ENCODE data around the gene TIMM44. TPM values are rescaled to one million over a fixed set of nuclear protein-coding genes. Genes with fewer than 3 reads are reported as not detected.

The TIMM44 gene
- total and polyA plus RNA-seq, 2 donors (not counting 3 experiments of a cell fraction or from before 2014, with no cell fraction given): 61.5 to 64.3 TPM

GRCh38 chr19:7915250-7916102 is 28.0 kb downstream of the TIMM44 start:
- Histone ChIP-seq H3K27ac (ENCODE audit: insufficient read depth, low read depth, low read length) (no peak overlapping the region), H3K9me3 (replicated peaks; ENCODE audit: control insufficient read depth, insufficient read depth, low read length) (no peaks in the 10 kb centered on the region), H3K4me2 (ENCODE audit: insufficient read depth, low read length) (no peak overlapping the region), H3K4me1 (ENCODE audit: control insufficient read depth, extremely low read depth, insufficient read depth, low read length) (peaks cover 11% of the 10 kb centered on the region), H3K4me3 (replicated peaks in 1 of 3; ENCODE audit: insufficient read depth in 1 of 3, low read depth in 1 of 3, low read length in 3 of 3) (no peak overlapping the region), H3K79me2 (ENCODE audit: control insufficient read depth, insufficient read depth, low read length) (no peaks in the 10 kb centered on the region), H3K27me3 (ENCODE audit: control insufficient read depth in 2 of 2, insufficient read depth in 2 of 2, low read length in 2 of 2) (peaks cover 18 to 31% of the 10 kb centered on the region in 2 experiments), H3K9ac (replicated peaks; ENCODE audit: extremely low read depth, insufficient read depth, low read length) (no peak overlapping the region), H3K36me3 (ENCODE audit: control insufficient read depth in 2 of 2, extremely low read depth in 1 of 2, insufficient read depth in 2 of 2, low read length in 2 of 2) (peaks cover 0 to 15% of the 10 kb centered on the region in 2 experiments), H3K9me1 (replicated peaks; ENCODE audit: control insufficient read depth, extremely low read depth, insufficient read depth, low read length) (no peaks in the 10 kb centered on the region), H2AFZ (ENCODE audit: low read depth, low read length) (no peak overlapping the region), H4K20me1 (replicated peaks; ENCODE audit: control insufficient read depth, extremely low read depth, insufficient read depth, low read length) (no peaks in the 10 kb centered on the region)
- FAIRE-seq (no peak), DNase-seq (ENCODE audit: low read depth, low spot score) (no peak)
- dilution Hi-C loops (cut with MboI; ENCODE audit: extremely low pct_ligation_motif_present, low sequenced_read_pairs) (no loop called here), intact Hi-C loops (cut with micrococcal nuclease) (no loop called here)
- ChIA-PET CTCF (interaction anchor here (1.1 to 2.2 kb wide), 2 partner anchors 12 to 347 kb away, joined by 3 to 7 read pairs; partner anchors contain the start of gene MAP2K7), POLR2A (no interaction called here)
- no peak for TF ChIP-seq JUN (IDR thresholded peaks at IDR 0.05; ENCODE audit: borderline replicate concordance, insufficient read depth, insufficient read length, low read depth)
- no peak for TF ChIP-seq EZH2 (IDR thresholded peaks at IDR 0.05; ENCODE audit: borderline replicate concordance, low read depth, low read length, severe bottlenecking)
- no TSS peak for BruUV-seq (replicated peaks)

- H4K20me1 ChIP-seq (replicated peaks; ENCODE audit: control insufficient read depth, extremely low read depth, insufficient read depth, low read length): no peaks in the 10 kb centered on the region
- DNase-seq (ENCODE audit: low read depth, low spot score) (no peak), FAIRE-seq (no peak)
- ChIA-PET CTCF (no interaction called here), POLR2A (no interaction called here)
- intact Hi-C loops (cut with micrococcal nuclease) (no loop called here), dilution Hi-C loops (cut with MboI; ENCODE audit: extremely low pct_ligation_motif_present, low sequenced_read_pairs) (no loop called here)
- H3K36me3 ChIP-seq (ENCODE audit: control insufficient read depth in 2 of 2, extremely low read depth in 1 of 2, insufficient read depth in 2 of 2, low read length in 2 of 2): peaks cover 0 to 20% of the 10 kb centered on the region in 2 experiments
- BruUV-seq (replicated peaks): no TSS peak
- peaks cover 18 to 31% of the 10 kb centered on the region in 2 experiments for H3K27me3 ChIP-seq (ENCODE audit: control insufficient read depth in 2 of 2, insufficient read depth in 2 of 2, low read length in 2 of 2)
- no peak within 1 kb of the TSS for H3K27ac ChIP-seq (ENCODE audit: insufficient read depth, low read depth, low read length)
- peaks cover 7% of the 10 kb centered on the region for H3K4me1 ChIP-seq (ENCODE audit: control insufficient read depth, extremely low read depth, insufficient read depth, low read length)
- no peak within 1 kb of the TSS for H3K4me3 ChIP-seq (replicated peaks in 1 of 3; ENCODE audit: insufficient read depth in 1 of 3, low read depth in 1 of 3, low read length in 3 of 3)
- H2AFZ ChIP-seq (ENCODE audit: low read depth, low read length): no peak within 1 kb of the TSS
- no peak within 1 kb of the TSS for H3K4me2 ChIP-seq (ENCODE audit: insufficient read depth, low read length)
- no peaks in the 10 kb centered on the region for H3K9me3 ChIP-seq (replicated peaks; ENCODE audit: control insufficient read depth, insufficient read depth, low read length)
- H3K9ac ChIP-seq (replicated peaks; ENCODE audit: extremely low read depth, insufficient read depth, low read length): no peak within 1 kb of the TSS
- TF ChIP-seq POLR2A (IDR thresholded peaks at IDR 0.05; ENCODE audit: low read depth, low read length) (no peak), EZH2 (IDR thresholded peaks at IDR 0.05; ENCODE audit: borderline replicate concordance, low read depth, low read length, severe bottlenecking) (no peak), GATA2 (IDR thresholded peaks at IDR 0.05; ENCODE audit: insufficient read depth, insufficient read length, low read depth, low read length) (no peak), CTCF (IDR thresholded peaks at IDR 0.05; ENCODE audit: extremely low read depth in 1 of 2, insufficient read depth in 1 of 2, low read depth in 1 of 2, low read length in 2 of 2) (no peak), MYC (IDR thresholded peaks at IDR 0.05; ENCODE audit: low read depth, low read length) (no peak), POLR2AphosphoS5 (IDR thresholded peaks at IDR 0.05; ENCODE audit: insufficient read depth, low read depth, low read length) (no peak), FOS (IDR thresholded peaks at IDR 0.05; ENCODE audit: borderline replicate concordance, insufficient read depth, low read length) (no peak), JUN (IDR thresholded peaks at IDR 0.05; ENCODE audit: borderline replicate concordance, insufficient read depth, insufficient read length, low read depth) (no peak)
- TF ChIP-seq, protein P1, sequence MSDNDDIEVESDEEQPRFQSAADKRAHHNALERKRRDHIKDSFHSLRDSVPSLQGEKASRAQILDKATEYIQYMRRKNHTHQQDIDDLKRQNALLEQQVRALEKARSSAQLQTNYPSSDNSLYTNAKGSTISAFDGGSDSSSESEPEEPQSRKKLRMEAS (IDR thresholded peaks at IDR 0.05; ENCODE audit: insufficient read depth, insufficient read length): no peak
- no peaks in the 10 kb centered on the region for H3K9me1 ChIP-seq (replicated peaks; ENCODE audit: control insufficient read depth, extremely low read depth, insufficient read depth, low read length)
- no peaks in the 10 kb centered on the region for H3K79me2 ChIP-seq (ENCODE audit: control insufficient read depth, insufficient read depth, low read length)
Measured at GRCh38 chr19:7914598-7915045, 28.8 kb downstream of the TIMM44 start, which contains the start of gene TGFBR3L. Gene TGFBR3L (plus strand): TSS chr19:7914830.
